SK-N-SH (cell line): Measurements from ENCODE around the gene ZFP92. TPM values are rescaled to one million over a fixed set of nuclear protein-coding genes. Genes with fewer than 3 reads are reported as not detected.

Experiments
- CTCF ChIA-PET: fragments of 300-600, 350-600 bp; formaldehyde crosslinking; extraction: SDS; loops from one replicate; lab custom pipeline; 2021; lab: Yijun Ruan, JAX
- POLR2A ChIA-PET: fragments of 350-600 bp; sonication (Branson Sonifier 250); formaldehyde crosslinking; extraction: SDS; loops from one replicate; lab custom pipeline; 2020; ENCODE audit warnings: antibody characterized with exemption, inconsistent platforms; lab: Yijun Ruan, JAX
- DNase-seq: peaks from one replicate; pipeline ENCODE4 v3.0.0; 2012
- H2AFZ ChIP-seq: fragments of 200-600 bp; sonication (generic); 2 replicates; pipeline ENCODE4 v1.8.1; 2016; ENCODE audit warnings: antibody characterized with exemption, mild to moderate bottlenecking, low read depth
- H3F3A ChIP-seq: fragments of 200-600 bp; sonication (generic); replicated peaks from 2 replicates; pipeline ENCODE3; 2016; ENCODE audit warnings: antibody characterized with exemption, mild to moderate bottlenecking; ENCODE audit not compliant: insufficient read depth
- H3K27ac ChIP-seq, 2 experiments: fragments of 200-500 bp in 1 of 2; fragments of 200-600 bp in 1 of 2; sonication (Bioruptor generic) in 1 of 2; sonication (generic), shearing (Covaris generic) in 1 of 2; 2 replicates each; pipeline versions ENCODE4 v1.5.1 to v1.6.1; 2014 to 2016; ENCODE audit warnings: low read depth in 2 of 2, inconsistent platforms in 1 of 2, low read length in 1 of 2, mild to moderate bottlenecking in 1 of 2, mixed read lengths in 1 of 2
- H3K27me3 ChIP-seq: fragments of 200-600 bp; sonication (generic), shearing (Covaris generic); 2 replicates; pipeline ENCODE4 v1.6.1; 2016; ENCODE audit warnings: mixed run types; ENCODE audit not compliant: insufficient read depth
- H3K36me3 ChIP-seq, 2 experiments: fragments of 200-500 bp in 1 of 2; fragments of 200-600 bp in 1 of 2; sonication (Bioruptor generic) in 1 of 2; sonication (generic) in 1 of 2; replicated peaks in 1 of 2; 2 replicates each; pipeline versions ENCODE3 to v1.5.1; 2014 to 2016; ENCODE audit warnings: low read length in 1 of 2, mild to moderate bottlenecking in 1 of 2; ENCODE audit not compliant: insufficient read depth in 2 of 2, control insufficient read depth in 1 of 2
- H3K4me1 ChIP-seq, 2 experiments: fragments of 200-500 bp in 1 of 2; fragments of 200-600 bp in 1 of 2; sonication (Bioruptor generic) in 1 of 2; sonication (generic), shearing (Covaris generic) in 1 of 2; 2 replicates each; pipeline versions ENCODE4 v1.5.1 to v1.6.1; 2014 to 2016; ENCODE audit warnings: low read depth in 1 of 2, low read length in 1 of 2, mixed run types in 1 of 2; ENCODE audit not compliant: insufficient read depth in 2 of 2, control insufficient read depth in 1 of 2
- H3K4me2 ChIP-seq: fragments of 200-600 bp; sonication (generic), shearing (Covaris generic); 2 replicates; pipeline ENCODE4 v1.6.1; 2017; ENCODE audit warnings: mixed run types
- H3K4me3 ChIP-seq, 2 experiments: fragments of 200-500 bp in 1 of 2; fragments of 200-600 bp in 1 of 2; sonication (Bioruptor generic) in 1 of 2; sonication (generic), shearing (Covaris generic) in 1 of 2; 2 replicates each; pipeline versions ENCODE4 v1.5.1 to v1.8.1; 2014 to 2016; ENCODE audit warnings: low read depth in 2 of 2, inconsistent platforms in 1 of 2, low read length in 1 of 2, mild to moderate bottlenecking in 1 of 2, mixed read lengths in 1 of 2, moderate library complexity in 1 of 2
- H3K79me2 ChIP-seq: fragments of 200-600 bp; sonication (generic); 2 replicates; pipeline ENCODE4 v1.8.1; 2017; ENCODE audit warnings: mild to moderate bottlenecking; ENCODE audit not compliant: insufficient read depth
- H3K9ac ChIP-seq: fragments of 200-600 bp; sonication (generic); 2 replicates; pipeline ENCODE4 v1.6.1; 2017; ENCODE audit warnings: mixed run types
- H3K9me2 ChIP-seq: fragments of 200-600 bp; sonication (generic); 2 replicates; pipeline ENCODE4 v1.6.1; 2017; ENCODE audit warnings: mixed run types
- H3K9me3 ChIP-seq: fragments of 200-600 bp; sonication (generic); 2 replicates; pipeline ENCODE4 v1.6.1; 2017; ENCODE audit warnings: mixed run types, mild to moderate bottlenecking, moderate library complexity
- H4K20me1 ChIP-seq: fragments of 200-600 bp; sonication (generic); 2 replicates; pipeline ENCODE4 v1.6.1; 2017; ENCODE audit warnings: mild to moderate bottlenecking, mixed run types; ENCODE audit not compliant: insufficient read depth
- ELF1 ChIP-seq: IDR thresholded peaks from 2 replicates; pipeline ENCODE4 v1.4.0; 2012
- FOXJ3 ChIP-seq: sonication (generic); formaldehyde crosslinking; IDR thresholded peaks from 2 replicates; pipeline ENCODE4 v1.5.1; 2020; ENCODE audit warnings: mild to moderate bottlenecking, missing genetic modification reagents
- FOXM1 ChIP-seq: IDR thresholded peaks from 2 replicates; pipeline ENCODE4 v1.4.0; 2012; ENCODE audit warnings: low read depth, mild to moderate bottlenecking
- GATA2 ChIP-seq: sonication (generic); formaldehyde crosslinking; IDR thresholded peaks from 2 replicates; pipeline ENCODE4 v1.5.0; 2020; ENCODE audit warnings: mild to moderate bottlenecking, missing genetic modification reagents
- IRF3 ChIP-seq: fragments of 150-350 bp; IDR thresholded peaks from 2 replicates; pipeline ENCODE4 v1.6.1; 2016; ENCODE audit warnings: mild to moderate bottlenecking, low read depth, low read length
- MAX ChIP-seq: IDR thresholded peaks from 2 replicates; pipeline ENCODE4 v1.4.0; 2012; ENCODE audit warnings: low read depth
- MEF2A ChIP-seq: IDR thresholded peaks from 2 replicates; pipeline ENCODE4 v1.4.0; 2012; ENCODE audit warnings: low read depth, borderline replicate concordance
- NFIC ChIP-seq: IDR thresholded peaks from 2 replicates; pipeline ENCODE4 v1.4.0; 2012; ENCODE audit warnings: borderline replicate concordance
- NRF1 ChIP-seq: IDR thresholded peaks from 2 replicates; pipeline ENCODE4 v1.6.1; 2012; ENCODE audit warnings: low read depth, mild to moderate bottlenecking, low read length
- RAD21 ChIP-seq: IDR thresholded peaks from 2 replicates; pipeline ENCODE4 v1.6.1; 2012; ENCODE audit warnings: mild to moderate bottlenecking, low read length
- RCOR1 ChIP-seq: fragments of 150-350 bp; IDR thresholded peaks from 2 replicates; pipeline ENCODE4 v1.6.1; 2017; ENCODE audit warnings: antibody characterized with exemption, low read length
- RXRA ChIP-seq: IDR thresholded peaks from 2 replicates; pipeline ENCODE4 v1.4.0; 2012; ENCODE audit warnings: low read depth, mild to moderate bottlenecking, borderline replicate concordance
- SMC3 ChIP-seq: IDR thresholded peaks from 2 replicates; pipeline ENCODE4 v1.6.1; 2012; ENCODE audit warnings: low read depth, low read length, improper control_type of control experiment
- TAF1 ChIP-seq: IDR thresholded peaks from 2 replicates; pipeline ENCODE4 v1.6.1; 2012; ENCODE audit warnings: low read depth, mild to moderate bottlenecking, low read length, moderate library complexity, borderline replicate concordance
- TCF12 ChIP-seq: IDR thresholded peaks from 2 replicates; pipeline ENCODE4 v1.4.0; 2012
- TEAD4 ChIP-seq: IDR thresholded peaks from 2 replicates; pipeline ENCODE4 v1.4.0; 2012; ENCODE audit warnings: mild to moderate bottlenecking, borderline replicate concordance; ENCODE audit not compliant: insufficient read depth
- YY1 ChIP-seq: IDR thresholded peaks from 2 replicates; pipeline ENCODE4 v1.4.0; 2012; ENCODE audit warnings: low read depth, mild to moderate bottlenecking
- ZBTB33 ChIP-seq: IDR thresholded peaks from 2 replicates; pipeline ENCODE4 v1.4.0; 2012; ENCODE audit warnings: low read depth, borderline replicate concordance
- WGBS: methylation state at CpG from one replicate; pipeline ENCODE4 v1.1.6; 2017; ENCODE audit warnings: low lambda C conversion rate; 5-methylcytosine and 5-hydroxymethylcytosine counted together
- polyA plus RNA-seq, 3 experiments: library from polyadenylated mRNA; depleted of rRNA; stranded (reverse); fragments of >200 nt; gene quantifications; 2 replicates each; pipeline ENCODE4 v1.2.3, GENCODE V29; 2012
- TF ChIP-seq, protein P1 (sequence below): IDR thresholded peaks from 2 replicates; pipeline ENCODE4 v1.6.1; 2012; ENCODE audit warnings: mild to moderate bottlenecking, low read depth, low read length, moderate library complexity
- TF ChIP-seq, protein P2 (sequence below): fragments of 200-600 bp; sonication (generic); IDR thresholded peaks from 2 replicates; pipeline ENCODE4 v1.6.1; 2017; ENCODE audit warnings: antibody characterized with exemption, mild to moderate bottlenecking, moderate library complexity

The ZFP92 gene
- polyA plus RNA-seq, 1 of the 3 experiments (the other 2 are of a cell fraction), result 0.28 TPM

DNA sequence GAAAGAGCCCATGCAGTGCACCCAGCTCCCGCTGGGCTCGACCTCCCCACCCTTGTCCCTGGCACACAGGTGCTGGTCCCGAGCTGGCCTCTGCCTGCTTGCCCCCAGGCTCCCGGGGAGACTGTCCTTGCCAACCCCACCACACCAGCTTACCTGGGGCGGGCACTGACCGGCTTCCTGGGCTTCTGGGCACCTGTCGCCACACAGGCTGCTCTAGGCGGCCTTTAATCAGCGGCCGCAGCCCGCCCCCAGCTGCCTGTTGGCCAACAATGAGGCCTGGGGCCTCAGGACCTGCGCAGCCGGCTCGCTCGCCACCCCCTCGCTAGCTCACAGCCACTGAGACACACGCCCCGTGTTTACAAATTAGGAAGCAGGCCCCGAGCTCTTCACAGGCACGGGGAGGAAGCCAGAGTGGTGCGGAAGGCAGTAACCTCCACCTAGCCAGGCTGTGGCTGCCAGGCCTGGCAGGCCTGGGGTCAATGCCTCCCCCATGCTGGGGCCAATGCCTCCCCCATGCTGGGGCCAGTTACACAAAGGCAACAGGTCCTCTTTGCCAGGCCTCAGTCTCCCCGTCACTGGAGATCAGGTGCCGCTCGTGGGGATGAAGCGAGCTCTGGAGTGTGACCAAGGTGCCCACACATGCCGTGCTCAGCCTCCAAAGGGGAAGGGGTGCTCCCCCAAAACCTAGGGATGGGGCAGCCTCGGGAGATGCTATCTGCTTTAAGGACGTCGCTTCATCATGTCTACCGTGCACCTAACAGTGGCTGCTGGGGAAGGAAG is 34.8 kb downstream of the ZFP92 start, which contains the start of gene TREX2:
TSS of gene TREX2 (minus strand) at position 201 of the 780 bp plus-strand sequence. CDS start 626 bp downstream, outside the sequence.
- Histone ChIP-seq H3K79me2 (no peaks in the 10 kb centered on the region), H3K36me3 (no peaks in the 10 kb centered on the region), H3K27ac (no peak within 1 kb of the TSS), H3K4me2 (no peak within 1 kb of the TSS), H3K9me2 (no peaks in the 10 kb centered on the region), H3K9me3 (no peaks in the 10 kb centered on the region), H3F3A (no peaks in the 10 kb centered on the region), H2AFZ (no peak within 1 kb of the TSS), H3K4me1 (no peaks in the 10 kb centered on the region), H3K9ac (no peak within 1 kb of the TSS), H3K4me3 (no peak within 1 kb of the TSS), H3K27me3 (peaks cover 34% of the 10 kb centered on the region), H4K20me1 (no peaks in the 10 kb centered on the region)
- ChIA-PET POLR2A (no interaction called here), CTCF (interaction anchor here (0.6 to 1.4 kb wide), 5 partner anchors 15 to 62 kb away, joined by 3 to 7 read pairs (median 3); partner anchors contain the start of gene HAUS7)
- no peak for DNase-seq
- 74% methylated on average over 9 of the region's 30 CpGs for WGBS
- no peak for TF ChIP-seq TAF1
- no peak for TF ChIP-seq FOXM1
- TF ChIP-seq, protein P1, sequence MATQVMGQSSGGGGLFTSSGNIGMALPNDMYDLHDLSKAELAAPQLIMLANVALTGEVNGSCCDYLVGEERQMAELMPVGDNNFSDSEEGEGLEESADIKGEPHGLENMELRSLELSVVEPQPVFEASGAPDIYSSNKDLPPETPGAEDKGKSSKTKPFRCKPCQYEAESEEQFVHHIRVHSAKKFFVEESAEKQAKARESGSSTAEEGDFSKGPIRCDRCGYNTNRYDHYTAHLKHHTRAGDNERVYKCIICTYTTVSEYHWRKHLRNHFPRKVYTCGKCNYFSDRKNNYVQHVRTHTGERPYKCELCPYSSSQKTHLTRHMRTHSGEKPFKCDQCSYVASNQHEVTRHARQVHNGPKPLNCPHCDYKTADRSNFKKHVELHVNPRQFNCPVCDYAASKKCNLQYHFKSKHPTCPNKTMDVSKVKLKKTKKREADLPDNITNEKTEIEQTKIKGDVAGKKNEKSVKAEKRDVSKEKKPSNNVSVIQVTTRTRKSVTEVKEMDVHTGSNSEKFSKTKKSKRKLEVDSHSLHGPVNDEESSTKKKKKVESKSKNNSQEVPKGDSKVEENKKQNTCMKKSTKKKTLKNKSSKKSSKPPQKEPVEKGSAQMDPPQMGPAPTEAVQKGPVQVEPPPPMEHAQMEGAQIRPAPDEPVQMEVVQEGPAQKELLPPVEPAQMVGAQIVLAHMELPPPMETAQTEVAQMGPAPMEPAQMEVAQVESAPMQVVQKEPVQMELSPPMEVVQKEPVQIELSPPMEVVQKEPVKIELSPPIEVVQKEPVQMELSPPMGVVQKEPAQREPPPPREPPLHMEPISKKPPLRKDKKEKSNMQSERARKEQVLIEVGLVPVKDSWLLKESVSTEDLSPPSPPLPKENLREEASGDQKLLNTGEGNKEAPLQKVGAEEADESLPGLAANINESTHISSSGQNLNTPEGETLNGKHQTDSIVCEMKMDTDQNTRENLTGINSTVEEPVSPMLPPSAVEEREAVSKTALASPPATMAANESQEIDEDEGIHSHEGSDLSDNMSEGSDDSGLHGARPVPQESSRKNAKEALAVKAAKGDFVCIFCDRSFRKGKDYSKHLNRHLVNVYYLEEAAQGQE, result no peak
- TF ChIP-seq RXRA, result no peak
- no peak for TF ChIP-seq YY1
- TF ChIP-seq ZBTB33, result no peak
- no peak for TF ChIP-seq RCOR1
- no peak for TF ChIP-seq FOXJ3 (CRISPR knock-in tag)
- TF ChIP-seq NRF1, result no peak
- TF ChIP-seq, protein P2, sequence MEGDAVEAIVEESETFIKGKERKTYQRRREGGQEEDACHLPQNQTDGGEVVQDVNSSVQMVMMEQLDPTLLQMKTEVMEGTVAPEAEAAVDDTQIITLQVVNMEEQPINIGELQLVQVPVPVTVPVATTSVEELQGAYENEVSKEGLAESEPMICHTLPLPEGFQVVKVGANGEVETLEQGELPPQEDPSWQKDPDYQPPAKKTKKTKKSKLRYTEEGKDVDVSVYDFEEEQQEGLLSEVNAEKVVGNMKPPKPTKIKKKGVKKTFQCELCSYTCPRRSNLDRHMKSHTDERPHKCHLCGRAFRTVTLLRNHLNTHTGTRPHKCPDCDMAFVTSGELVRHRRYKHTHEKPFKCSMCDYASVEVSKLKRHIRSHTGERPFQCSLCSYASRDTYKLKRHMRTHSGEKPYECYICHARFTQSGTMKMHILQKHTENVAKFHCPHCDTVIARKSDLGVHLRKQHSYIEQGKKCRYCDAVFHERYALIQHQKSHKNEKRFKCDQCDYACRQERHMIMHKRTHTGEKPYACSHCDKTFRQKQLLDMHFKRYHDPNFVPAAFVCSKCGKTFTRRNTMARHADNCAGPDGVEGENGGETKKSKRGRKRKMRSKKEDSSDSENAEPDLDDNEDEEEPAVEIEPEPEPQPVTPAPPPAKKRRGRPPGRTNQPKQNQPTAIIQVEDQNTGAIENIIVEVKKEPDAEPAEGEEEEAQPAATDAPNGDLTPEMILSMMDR, result no peak
- no peak for TF ChIP-seq MEF2A
- TF ChIP-seq MAX, result no peak
- no peak for TF ChIP-seq TCF12
- no peak for TF ChIP-seq RAD21
- TF ChIP-seq TEAD4, result no peak
- TF ChIP-seq IRF3, result no peak
- TF ChIP-seq NFIC, result no peak
- TF ChIP-seq SMC3, result no peak
- TF ChIP-seq GATA2 (CRISPR knock-in tag), result no peak
- no peak for TF ChIP-seq ELF1
